ACC112 (cell line): ENCODE data around the gene LRP1B.
"Not testable (repeated sequence)": the region's sequence is repeated elsewhere in the genome, so short reads cannot be mapped to it uniquely, and the experiment has no call there.

Experiments
- H2AFZ ChIP-seq: fragments of 200-600 bp; sonication (generic); one replicate; pipeline ENCODE4 v1.6.0; 2017; ENCODE audit warnings: antibody characterized with exemption, low read length; ENCODE audit not compliant: unreplicated experiment
- H3K27ac ChIP-seq: fragments of 200-600 bp; sonication (generic); 2 replicates; pipeline ENCODE4 v1.5.1; 2014; ENCODE audit warnings: low read depth, mild to moderate bottlenecking, antibody characterized with exemption, low read length, moderate library complexity
- H3K27me3 ChIP-seq: fragments of 200-600 bp; sonication (generic); 2 replicates; pipeline ENCODE4 v1.6.1; 2014; ENCODE audit warnings: mild to moderate bottlenecking, antibody characterized with exemption, low read length, moderate library complexity, mixed read lengths; ENCODE audit not compliant: insufficient read depth
- H3K36me3 ChIP-seq: fragments of 200-600 bp; sonication (generic); 2 replicates; pipeline ENCODE4 v1.6.1; 2016; ENCODE audit warnings: mild to moderate bottlenecking, antibody characterized with exemption, low read length, moderate library complexity, mixed read lengths; ENCODE audit not compliant: insufficient read depth
- H3K4me1 ChIP-seq: fragments of 200-600 bp; sonication (generic); one replicate; pipeline ENCODE4 v1.6.1; 2016; ENCODE audit warnings: low read length, mixed read lengths; ENCODE audit not compliant: insufficient read depth, unreplicated experiment, control insufficient read depth
- H3K4me3 ChIP-seq: fragments of 200-600 bp; sonication (generic); 2 replicates; pipeline ENCODE4 v1.5.1; 2014; ENCODE audit warnings: mild to moderate bottlenecking, low read depth, low read length
- H3K79me2 ChIP-seq: fragments of 200-600 bp; sonication (generic); one replicate; pipeline ENCODE4 v1.6.0; 2016; ENCODE audit warnings: low read length; ENCODE audit not compliant: control insufficient read depth, unreplicated experiment, insufficient read depth

LRP1B gene

DNA sequence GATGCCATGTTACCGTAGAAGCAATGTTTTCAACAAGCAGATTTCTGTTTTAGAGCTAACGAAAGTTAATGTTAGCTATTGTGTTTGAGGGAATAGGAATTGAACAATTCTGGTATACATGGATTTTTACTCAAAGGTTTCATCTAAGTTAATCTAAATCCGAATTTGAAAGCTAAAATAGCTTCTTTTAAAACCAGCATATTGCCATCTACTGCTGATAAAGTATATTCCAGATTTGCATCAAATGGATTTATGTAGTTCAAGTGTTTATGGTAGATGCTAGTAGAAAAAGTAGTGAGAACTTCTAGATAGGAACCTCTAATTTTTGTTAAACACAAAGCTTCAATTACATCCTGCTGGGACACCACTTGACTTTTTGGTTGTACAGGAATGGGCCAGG is 1781.1 kb downstream of the LRP1B start:
- Histone ChIP-seq H3K27ac (no peak overlapping the region), H2AFZ (no peak overlapping the region), H3K27me3 (no peaks in the 10 kb centered on the region), H3K79me2 (no peaks in the 10 kb centered on the region), H3K4me3 (no peak overlapping the region), H3K4me1 (peaks cover 16% of the 10 kb centered on the region), H3K36me3 (no peaks in the 10 kb centered on the region)

DNA sequence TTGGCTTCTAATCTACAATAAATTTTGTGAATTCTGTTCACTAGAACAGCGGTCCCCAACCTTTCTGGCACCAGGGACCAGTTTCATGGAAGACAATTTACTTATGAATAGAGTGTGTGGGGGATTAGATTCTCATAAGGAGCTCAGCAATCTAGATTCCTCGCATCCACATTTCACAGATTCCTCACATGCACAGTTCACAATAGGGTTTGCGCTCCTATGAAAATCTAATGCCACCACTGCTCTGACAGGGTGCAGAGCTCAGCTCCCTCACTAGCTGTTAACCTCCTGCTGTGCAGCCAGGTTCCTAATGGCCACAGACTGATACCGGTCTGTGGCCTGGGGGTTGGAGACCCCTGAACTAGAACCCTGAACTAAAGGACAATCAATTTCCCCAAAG is 1782.0 kb downstream of the LRP1B start:
- no peak overlapping the region for H2AFZ ChIP-seq
- H3K4me1 ChIP-seq = peaks cover 14% of the 10 kb centered on the region
- H3K79me2 ChIP-seq = no peaks in the 10 kb centered on the region
- H3K27me3 ChIP-seq = no peaks in the 10 kb centered on the region
- H3K27ac ChIP-seq = no peak overlapping the region
- no peaks in the 10 kb centered on the region for H3K36me3 ChIP-seq
- no peak overlapping the region for H3K4me3 ChIP-seq

DNA sequence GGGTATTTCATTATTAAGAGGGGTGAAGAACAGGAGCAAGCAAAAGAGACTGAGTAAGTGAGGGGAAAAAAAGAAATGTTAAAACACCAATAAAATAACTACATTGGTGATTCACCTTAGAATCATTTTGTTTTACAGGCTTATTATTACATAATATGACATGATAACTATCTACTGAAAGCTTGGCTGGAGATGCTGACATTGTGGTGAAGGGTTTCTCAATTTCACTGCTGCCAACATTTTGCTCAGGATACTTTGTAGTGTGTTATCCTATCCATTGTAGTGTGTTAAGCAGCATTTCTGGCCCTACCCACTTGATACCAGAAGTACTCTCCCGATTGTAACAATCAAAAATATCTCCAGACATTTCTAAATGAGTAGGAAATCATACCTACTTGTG is 1786.0 kb downstream of the LRP1B start:
- H3K4me3 ChIP-seq = no peak overlapping the region
- H3K27me3 ChIP-seq = no peaks in the 10 kb centered on the region
- no peaks in the 10 kb centered on the region for H3K36me3 ChIP-seq
- no peak overlapping the region for H2AFZ ChIP-seq
- H3K27ac ChIP-seq = no peak overlapping the region
- no peaks in the 10 kb centered on the region for H3K79me2 ChIP-seq
- peaks cover 16% of the 10 kb centered on the region for H3K4me1 ChIP-seq

DNA sequence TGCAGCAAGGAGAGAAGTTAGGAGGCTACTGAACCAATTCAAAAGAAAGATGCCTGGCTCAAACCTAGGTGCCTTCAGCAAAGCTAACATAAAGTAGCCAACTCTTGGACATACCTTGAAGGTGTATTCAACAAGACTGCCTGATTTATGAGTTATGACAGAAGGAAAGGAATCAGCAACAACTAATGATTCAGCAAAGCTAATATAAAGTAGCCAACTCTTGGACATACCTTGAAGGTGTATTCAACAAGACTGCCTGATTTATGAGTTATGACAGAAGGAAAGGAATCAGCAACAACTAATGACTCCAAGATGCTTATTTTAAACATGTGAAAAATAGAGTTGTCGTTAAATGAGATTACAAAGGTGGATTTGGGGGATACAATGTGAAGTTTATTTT is 1786.5 kb downstream of the LRP1B start:
- not testable (repeated sequence) for H3K79me2 ChIP-seq, H2AFZ ChIP-seq, H3K36me3 ChIP-seq, H3K27me3 ChIP-seq, H3K27ac ChIP-seq, H3K4me3 ChIP-seq
- peaks cover 16% of the 10 kb centered on the region for H3K4me1 ChIP-seq

DNA sequence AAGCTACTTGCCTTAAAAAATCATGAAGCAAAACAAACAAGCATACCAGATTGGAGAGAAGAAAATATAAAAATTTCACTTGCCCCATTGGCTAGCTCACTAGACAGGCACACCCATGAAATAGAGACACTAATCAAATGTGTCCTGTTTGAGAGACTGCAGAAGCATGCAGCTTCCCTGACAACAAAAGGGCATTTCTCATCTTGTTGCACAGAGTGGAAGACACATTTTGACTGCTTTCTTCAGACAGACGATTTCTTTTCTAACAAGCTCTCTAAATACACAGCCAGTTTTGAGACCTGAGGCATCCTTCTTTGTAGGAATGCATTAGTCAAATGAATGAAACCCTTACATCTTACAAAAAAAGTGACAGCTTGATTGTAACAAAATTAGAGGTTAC is 1792.0 kb downstream of the LRP1B start:
- Histone ChIP-seq H3K27me3 (no peaks in the 10 kb centered on the region), H3K36me3 (no peaks in the 10 kb centered on the region), H2AFZ (no peak overlapping the region), H3K79me2 (no peaks in the 10 kb centered on the region), H3K4me3 (no peak overlapping the region), H3K27ac (no peak overlapping the region), H3K4me1 (peaks cover 7% of the 10 kb centered on the region)

DNA sequence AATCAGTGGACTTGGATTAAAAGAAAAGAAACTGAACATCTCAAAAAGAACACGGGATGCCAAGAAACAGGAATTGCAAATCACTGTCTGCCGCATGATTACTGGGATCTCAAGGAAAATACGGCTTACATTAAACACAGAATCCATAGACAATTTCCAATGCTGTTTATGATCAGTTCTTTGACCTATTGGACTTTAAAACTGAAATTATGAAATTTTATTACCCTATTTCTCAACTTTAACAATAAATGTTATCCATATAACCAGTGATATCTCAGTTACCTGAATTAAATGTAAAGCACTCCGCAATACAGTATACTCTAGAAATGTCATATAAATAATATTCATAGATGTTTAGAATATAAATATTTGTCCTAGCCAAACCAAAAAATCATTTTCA is 1793.8 kb downstream of the LRP1B start:
- peaks cover 5% of the 10 kb centered on the region for H3K4me1 ChIP-seq

DNA sequence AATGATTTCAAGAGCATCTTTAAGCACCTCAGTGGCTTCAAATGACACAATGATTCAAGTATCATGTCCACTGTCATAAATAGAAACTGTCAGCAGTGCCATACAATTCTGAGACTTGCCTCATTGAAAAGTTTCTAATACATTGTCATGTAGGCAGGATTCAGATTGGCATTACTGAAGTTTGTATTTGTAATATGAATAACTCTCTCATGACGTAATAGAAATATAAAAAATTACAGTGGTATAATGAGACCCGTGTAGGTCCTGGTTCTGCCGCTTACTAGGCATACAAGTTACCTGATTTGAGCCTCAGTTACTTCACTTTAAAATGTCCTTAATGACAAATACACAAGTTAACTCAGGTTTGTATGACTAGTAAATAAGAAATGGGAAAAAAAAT is 1814.5 kb downstream of the LRP1B start:
- H3K27me3 ChIP-seq = no peaks in the 10 kb centered on the region
- no peak overlapping the region for H2AFZ ChIP-seq
- no peaks in the 10 kb centered on the region for H3K36me3 ChIP-seq
- no peak overlapping the region for H3K4me3 ChIP-seq
- no peak overlapping the region for H3K27ac ChIP-seq
- H3K4me1 ChIP-seq = no peaks in the 10 kb centered on the region
- H3K79me2 ChIP-seq = no peaks in the 10 kb centered on the region

More for the DNA sequence above, 1793.8 kb downstream of the LRP1B start:
- no peaks in the 10 kb centered on the region for H3K36me3 ChIP-seq
- H3K27me3 ChIP-seq = no peaks in the 10 kb centered on the region
- H3K4me3 ChIP-seq = no peak overlapping the region
- H3K27ac ChIP-seq = no peak overlapping the region
- no peak overlapping the region for H2AFZ ChIP-seq
- H3K79me2 ChIP-seq = no peaks in the 10 kb centered on the region

DNA sequence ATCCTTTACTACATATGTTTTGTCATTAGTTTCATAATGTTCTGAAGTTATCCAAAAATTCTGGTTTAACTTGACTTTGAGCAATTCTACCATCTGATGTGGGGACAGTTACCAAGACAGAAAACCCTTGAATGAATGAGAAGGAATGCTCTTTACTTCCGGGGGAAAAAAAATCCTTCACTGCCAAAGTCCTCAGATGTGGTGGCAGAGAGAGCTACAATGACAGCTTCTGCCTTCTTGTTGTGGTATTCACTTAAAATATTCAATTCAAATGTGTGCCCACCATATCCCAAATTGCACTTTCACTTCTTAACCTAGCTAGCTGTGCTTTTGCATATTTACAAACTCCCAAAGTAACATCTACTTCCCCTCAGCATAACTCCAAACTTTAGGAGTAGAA is 1818.9 kb downstream of the LRP1B start:
- Histone ChIP-seq H3K27me3 (no peaks in the 10 kb centered on the region), H3K4me1 (no peaks in the 10 kb centered on the region), H2AFZ (no peak overlapping the region), H3K4me3 (no peak overlapping the region), H3K27ac (no peak overlapping the region), H3K79me2 (no peaks in the 10 kb centered on the region), H3K36me3 (no peaks in the 10 kb centered on the region)

DNA sequence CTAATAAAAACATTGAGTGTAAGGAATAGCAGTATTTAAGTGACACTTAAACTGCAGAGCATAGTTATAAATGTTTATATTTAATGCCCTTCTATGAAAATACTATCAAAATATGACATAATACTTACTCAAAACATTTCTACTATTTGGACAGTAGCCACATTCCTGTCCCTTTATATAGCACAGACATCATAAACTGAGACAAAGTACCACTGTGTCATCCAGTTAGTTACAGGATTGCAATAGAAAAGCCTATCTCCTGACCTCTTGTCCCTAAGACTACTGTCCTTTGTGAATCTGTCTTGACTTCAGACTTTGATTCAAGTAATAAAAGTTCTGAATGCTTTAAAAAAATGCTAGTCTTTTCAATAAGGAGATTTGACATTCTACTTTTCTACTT is 1822.1 kb downstream of the LRP1B start:
- Histone ChIP-seq H3K36me3 (no peaks in the 10 kb centered on the region), H3K27me3 (no peaks in the 10 kb centered on the region), H2AFZ (no peak overlapping the region), H3K79me2 (no peaks in the 10 kb centered on the region), H3K4me3 (no peak overlapping the region), H3K27ac (no peak overlapping the region), H3K4me1 (no peaks in the 10 kb centered on the region)

DNA sequence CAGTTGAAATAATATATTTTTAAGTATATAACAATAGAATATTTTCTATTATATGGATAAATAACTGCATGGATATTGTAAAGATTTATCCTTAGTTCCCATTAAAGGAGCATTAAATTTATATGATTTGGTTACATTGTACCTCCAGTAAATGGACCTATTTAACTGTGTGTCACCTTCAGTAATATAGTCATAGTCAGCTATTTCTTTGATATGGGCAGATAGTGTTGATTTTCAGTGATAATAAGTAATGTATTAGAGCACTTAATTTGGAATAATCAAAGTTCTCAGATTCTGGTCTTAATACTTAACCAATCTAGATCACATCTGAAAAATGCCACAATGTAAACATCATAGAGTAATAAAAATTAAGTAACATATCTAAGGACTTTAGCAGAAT is 1823.3 kb downstream of the LRP1B start:
- H3K4me3 ChIP-seq = no peak overlapping the region
- H3K36me3 ChIP-seq = no peaks in the 10 kb centered on the region

DNA sequence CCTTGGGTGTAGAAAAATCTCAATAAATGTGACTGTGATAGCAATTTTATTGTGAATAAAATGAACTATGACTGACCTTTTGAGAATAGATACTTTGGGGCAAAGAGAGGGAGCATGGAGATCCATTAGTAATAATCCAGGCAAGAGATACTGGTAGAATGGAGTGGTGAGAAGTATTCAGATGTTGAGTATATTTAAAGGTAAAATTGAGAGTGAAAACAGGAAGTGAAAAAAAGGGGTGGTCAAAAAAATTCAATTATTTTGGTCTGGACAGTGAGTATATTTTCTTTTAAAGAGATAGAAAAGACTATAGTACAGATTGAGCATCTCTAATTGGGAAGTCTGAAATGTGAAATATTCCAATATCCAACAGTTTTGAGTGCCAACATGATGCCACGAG is 1835.0 kb downstream of the LRP1B start:
- H2AFZ ChIP-seq = no peak overlapping the region
- H3K27ac ChIP-seq = no peak overlapping the region
- H3K4me3 ChIP-seq = no peak overlapping the region
- H3K4me1 ChIP-seq = no peaks in the 10 kb centered on the region
- no peaks in the 10 kb centered on the region for H3K27me3 ChIP-seq
- no peaks in the 10 kb centered on the region for H3K79me2 ChIP-seq
- H3K36me3 ChIP-seq = no peaks in the 10 kb centered on the region

More for the DNA sequence above, 1823.3 kb downstream of the LRP1B start:
- H2AFZ ChIP-seq = no peak overlapping the region
- H3K79me2 ChIP-seq = no peaks in the 10 kb centered on the region
- H3K4me1 ChIP-seq = no peaks in the 10 kb centered on the region
- no peak overlapping the region for H3K27ac ChIP-seq
- no peaks in the 10 kb centered on the region for H3K27me3 ChIP-seq

DNA sequence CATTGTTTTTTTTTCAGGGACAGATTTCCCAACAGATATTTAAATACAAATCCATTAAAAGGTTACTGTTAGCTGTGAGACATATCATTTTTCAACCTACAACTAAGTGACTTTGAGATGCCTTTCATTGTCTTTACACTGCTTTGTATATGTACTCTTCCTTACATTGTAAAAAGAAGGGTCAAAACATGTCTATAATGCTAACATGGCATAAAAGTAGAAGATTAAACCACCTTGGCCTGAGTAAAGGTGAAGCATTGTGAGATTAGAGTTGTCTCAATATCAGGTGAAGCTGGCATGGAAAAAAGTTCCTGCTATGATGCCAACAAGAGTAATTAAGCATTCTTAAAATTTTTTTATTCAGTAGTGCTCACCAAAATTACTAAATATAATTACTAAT is 1842.1 kb downstream of the LRP1B start:
- Histone ChIP-seq H2AFZ (no peak overlapping the region), H3K27me3 (no peaks in the 10 kb centered on the region), H3K27ac (no peak overlapping the region), H3K36me3 (no peaks in the 10 kb centered on the region), H3K4me1 (no peaks in the 10 kb centered on the region), H3K4me3 (no peak overlapping the region), H3K79me2 (no peaks in the 10 kb centered on the region)
